NCI-H526 (cell line): ENCODE results near the gene BRD7.

Experiments used
- DNase-seq, 2 experiments: peaks; one replicate each; lab custom pipeline; 2025; lab: John Stamatoyannopoulos, UW

The BRD7 gene

GRCh38 chr16:50303605-50304466, 65.0 kb downstream of the BRD7 start:
- DNase-seq: no peak

- DNase-seq: no peak
These were observed 65.7 kb downstream of the BRD7 start for GRCh38 chr16:50303041-50303604.

- DNase-seq: no peak
These were observed 66.2 kb downstream of the BRD7 start for GRCh38 chr16:50302472-50303005.

GRCh38 chr16:50301626-50302471, 66.9 kb downstream of the BRD7 start:
- no peak for DNase-seq

- no peak for DNase-seq
These were observed 67.7 kb downstream of the BRD7 start for GRCh38 chr16:50300942-50301625.

- no peak for DNase-seq
These were observed 69.2 kb downstream of the BRD7 start for GRCh38 chr16:50299508-50300105.

GRCh38 chr16:50298591-50299507, 69.9 kb downstream of the BRD7 start:
- DNase-seq: no peak

GRCh38 chr16:50298075-50298460, 70.7 kb downstream of the BRD7 start:
- no peak for DNase-seq

GRCh38 chr16:50297301-50298074, 71.3 kb downstream of the BRD7 start:
- no peak for DNase-seq

GRCh38 chr16:50296807-50297206, 72.0 kb downstream of the BRD7 start:
- no peak for DNase-seq

GRCh38 chr16:50295541-50296132, 73.2 kb downstream of the BRD7 start:
- peak in 1 of 2 experiments; percentile 10 for DNase-seq

- DNase-seq: no peak
These were observed 73.8 kb downstream of the BRD7 start for GRCh38 chr16:50294955-50295354.

- DNase-seq: no peak
These were observed 74.6 kb downstream of the BRD7 start for GRCh38 chr16:50293994-50294855.

GRCh38 chr16:50293041-50293783, 75.6 kb downstream of the BRD7 start:
- DNase-seq: no peak

- DNase-seq: no peak
These were observed 76.2 kb downstream of the BRD7 start for GRCh38 chr16:50292566-50292948.

- DNase-seq: no peak
These were observed 76.8 kb downstream of the BRD7 start for GRCh38 chr16:50291719-50292565.

GRCh38 chr16:50290856-50291255, 77.9 kb downstream of the BRD7 start:
- DNase-seq: no peak
